Thyroid gland (tissue), 4 donors: ENCODE measurements around the gene MORC1.

Experiments used
- POLR2A ChIP-seq, 2 donors: fragments of 450-650 bp; IDR thresholded peaks; one replicate each; pipeline ENCODE4 v1.6.1; 2017; ENCODE audit warnings: antibody characterized with exemption in 2 of 2, mild to moderate bottlenecking in 2 of 2, moderate library complexity in 1 of 2
- TF ChIP-seq, protein P1 (sequence below), 6 experiments: fragments of 200-600 bp in 3 of 6; fragments of 450-650 bp in 3 of 6; sonication (generic) in 3 of 6; IDR thresholded peaks; one replicate each; pipeline ENCODE4 v1.5.1; 2016 to 2019; ENCODE audit warnings: antibody characterized with exemption in 6 of 6, mild to moderate bottlenecking in 2 of 6, inconsistent platforms in 1 of 6, moderate library complexity in 1 of 6

DNA sequence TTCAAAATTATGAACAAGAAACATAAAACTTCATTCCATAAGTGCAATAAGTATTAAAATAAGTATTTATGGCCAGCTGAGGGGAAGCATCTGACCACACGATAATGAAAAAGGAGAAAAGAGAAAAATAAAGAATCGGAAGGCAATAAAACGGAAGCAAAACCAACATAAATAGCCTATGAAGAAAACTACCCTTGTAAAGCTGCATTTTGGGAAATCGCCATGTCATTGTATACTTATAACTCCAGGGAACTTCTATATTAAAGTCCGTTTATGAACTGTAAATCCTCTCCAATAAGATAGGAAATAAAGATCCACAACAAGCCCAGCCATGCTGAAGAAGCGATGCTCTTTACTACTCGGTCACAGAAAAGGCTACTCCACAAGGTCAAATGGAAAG, 47.7 kb downstream of the MORC1 start:
- TF ChIP-seq POLR2A (IDR thresholded peaks at IDR 0.05) = no peak
- TF ChIP-seq, protein P1, sequence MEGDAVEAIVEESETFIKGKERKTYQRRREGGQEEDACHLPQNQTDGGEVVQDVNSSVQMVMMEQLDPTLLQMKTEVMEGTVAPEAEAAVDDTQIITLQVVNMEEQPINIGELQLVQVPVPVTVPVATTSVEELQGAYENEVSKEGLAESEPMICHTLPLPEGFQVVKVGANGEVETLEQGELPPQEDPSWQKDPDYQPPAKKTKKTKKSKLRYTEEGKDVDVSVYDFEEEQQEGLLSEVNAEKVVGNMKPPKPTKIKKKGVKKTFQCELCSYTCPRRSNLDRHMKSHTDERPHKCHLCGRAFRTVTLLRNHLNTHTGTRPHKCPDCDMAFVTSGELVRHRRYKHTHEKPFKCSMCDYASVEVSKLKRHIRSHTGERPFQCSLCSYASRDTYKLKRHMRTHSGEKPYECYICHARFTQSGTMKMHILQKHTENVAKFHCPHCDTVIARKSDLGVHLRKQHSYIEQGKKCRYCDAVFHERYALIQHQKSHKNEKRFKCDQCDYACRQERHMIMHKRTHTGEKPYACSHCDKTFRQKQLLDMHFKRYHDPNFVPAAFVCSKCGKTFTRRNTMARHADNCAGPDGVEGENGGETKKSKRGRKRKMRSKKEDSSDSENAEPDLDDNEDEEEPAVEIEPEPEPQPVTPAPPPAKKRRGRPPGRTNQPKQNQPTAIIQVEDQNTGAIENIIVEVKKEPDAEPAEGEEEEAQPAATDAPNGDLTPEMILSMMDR (IDR thresholded peaks at IDR 0.05) = no peak
